Mucosa of gallbladder (tissue), 1 donor: Measurements from ENCODE around the gene TAL1. TPM values are rescaled to one million over a fixed set of nuclear protein-coding genes. Genes with fewer than 3 reads are reported as not detected.

Experiments
- DNase-seq: peaks from one replicate; pipeline ENCODE4 v3.0.0-alpha.2; 2020; ENCODE audit warnings: low spot score
- total RNA-seq: library from RNA; stranded (reverse); gene quantifications from one replicate; pipeline ENCODE4 v1.2.1, GENCODE V29; 2021
- donor health status: DM: no; HTN: no; CAD: no.

Gene TAL1
- total RNA-seq, 1 donor from 2014 or later = 6.0 TPM

GRCh38 chr1:47229886-47230691 is 1.9 kb downstream of the TAL1 start:
- no peak for DNase-seq

- no peak for DNase-seq
These were observed 2.8 kb downstream of the TAL1 start for GRCh38 chr1:47229031-47229885.

DNA sequence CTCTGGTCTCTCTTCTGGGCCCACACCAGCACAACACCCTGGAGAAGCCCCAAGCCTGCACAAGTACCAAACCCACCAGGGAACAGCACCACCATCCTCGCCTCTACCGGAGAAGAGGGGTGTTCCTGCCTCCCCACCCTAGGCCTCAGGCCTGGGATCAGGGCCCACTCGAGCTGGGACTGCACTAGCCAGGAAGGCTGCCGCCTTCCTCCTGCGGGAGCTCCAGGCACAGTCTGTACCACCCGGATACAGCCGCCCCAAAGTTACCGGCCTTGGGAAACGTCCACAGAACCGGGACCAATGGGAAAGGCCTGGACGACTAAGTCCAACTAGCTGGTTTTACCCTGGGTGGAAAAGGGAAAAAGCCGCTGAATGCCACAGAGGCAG is 3.4 kb downstream of the TAL1 start:
- DNase-seq = no peak

DNA sequence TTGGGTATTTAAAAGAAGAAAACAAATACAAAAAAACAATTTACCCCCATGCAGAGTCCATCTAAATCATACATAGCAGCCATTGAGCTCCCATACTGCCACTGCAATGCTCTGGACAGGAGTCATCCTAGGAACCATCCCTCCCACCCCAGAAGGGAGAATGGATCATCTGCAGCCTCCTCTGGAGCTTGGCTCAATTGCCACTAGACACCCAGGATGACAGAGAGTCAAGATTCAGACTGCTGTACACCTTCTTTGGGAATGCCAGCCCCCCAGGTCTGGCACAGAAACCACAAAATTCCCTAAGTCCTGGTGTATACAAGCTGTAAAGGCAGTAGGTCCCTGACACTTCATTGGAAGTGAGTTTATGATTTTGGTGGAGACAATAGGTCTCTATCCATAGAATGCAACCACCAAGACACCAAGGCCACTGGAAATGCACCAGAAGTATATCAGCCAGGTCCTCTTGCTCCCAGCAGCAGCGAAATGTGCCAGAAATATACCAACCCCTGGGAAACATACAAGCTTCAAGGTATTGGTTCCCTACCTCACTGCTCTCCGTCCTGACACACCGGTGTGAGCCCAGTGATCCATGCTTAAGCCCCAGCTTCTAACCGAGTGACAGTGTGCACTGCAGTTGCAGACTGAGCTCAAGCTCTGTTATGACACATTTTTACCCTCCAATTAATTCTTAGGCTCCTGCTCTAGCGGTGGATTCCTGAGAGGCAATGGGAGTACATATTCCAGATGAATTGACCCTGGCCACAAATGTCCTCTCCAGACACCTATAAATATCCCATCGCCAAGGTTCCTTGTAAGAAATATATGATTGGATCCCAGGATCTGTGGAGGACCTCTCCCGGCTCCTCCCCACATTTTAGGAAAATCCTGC is 4.4 kb downstream of the TAL1 start:
- no peak for DNase-seq

DNA sequence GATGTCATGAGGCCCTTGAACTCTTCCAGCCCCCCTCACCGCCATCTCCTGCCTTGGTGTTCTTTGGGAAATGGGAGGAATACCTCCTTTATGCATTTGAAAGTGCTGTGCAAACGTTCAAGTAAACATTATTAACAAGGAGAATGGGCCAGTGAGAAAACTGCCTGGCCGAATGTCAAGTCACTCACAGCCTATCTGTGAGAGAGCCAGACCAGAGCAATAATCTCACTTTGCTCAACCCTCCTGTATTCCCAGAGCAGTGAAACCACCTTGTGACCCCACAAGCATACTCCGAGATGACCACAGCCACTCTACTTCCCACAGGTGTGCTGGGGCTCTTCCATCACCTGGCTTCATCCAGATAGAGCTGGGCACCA is 5.2 kb downstream of the TAL1 start:
- DNase-seq = no peak

DNA sequence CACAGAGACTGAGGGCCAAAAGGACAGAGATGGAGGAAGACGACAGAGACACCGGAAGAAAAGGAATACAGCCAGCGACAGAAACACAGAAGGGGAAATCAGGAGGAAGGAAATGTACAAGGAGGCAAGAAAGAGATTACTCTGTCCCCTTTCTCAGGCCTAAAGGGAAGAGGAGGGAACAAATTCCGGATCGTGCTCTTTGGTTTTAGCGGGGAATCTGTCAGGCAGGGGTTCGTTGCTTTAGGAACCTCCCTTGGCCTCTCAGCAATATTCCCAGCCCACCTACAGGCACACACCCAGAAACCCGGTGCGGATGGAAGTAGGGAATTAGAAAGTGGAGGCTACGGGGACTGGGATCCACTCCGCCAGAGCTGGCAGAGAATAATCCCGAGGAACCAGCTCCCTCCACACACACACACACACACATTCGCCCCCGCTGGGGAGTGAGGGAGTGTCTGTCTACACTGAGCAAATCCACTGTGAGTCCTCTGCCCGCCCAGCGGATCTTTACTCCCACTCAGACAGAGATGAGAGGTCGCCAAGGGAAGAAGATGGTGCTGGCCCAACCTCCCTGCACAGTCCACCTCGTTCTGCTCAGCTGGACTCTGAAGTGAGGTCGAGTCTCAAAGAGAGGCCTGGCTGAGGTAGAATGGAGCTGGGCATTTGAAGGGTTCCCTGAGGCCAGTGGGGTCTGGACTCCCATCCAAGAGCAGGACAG is 5.7 kb downstream of the TAL1 start:
- no peak for DNase-seq

DNA sequence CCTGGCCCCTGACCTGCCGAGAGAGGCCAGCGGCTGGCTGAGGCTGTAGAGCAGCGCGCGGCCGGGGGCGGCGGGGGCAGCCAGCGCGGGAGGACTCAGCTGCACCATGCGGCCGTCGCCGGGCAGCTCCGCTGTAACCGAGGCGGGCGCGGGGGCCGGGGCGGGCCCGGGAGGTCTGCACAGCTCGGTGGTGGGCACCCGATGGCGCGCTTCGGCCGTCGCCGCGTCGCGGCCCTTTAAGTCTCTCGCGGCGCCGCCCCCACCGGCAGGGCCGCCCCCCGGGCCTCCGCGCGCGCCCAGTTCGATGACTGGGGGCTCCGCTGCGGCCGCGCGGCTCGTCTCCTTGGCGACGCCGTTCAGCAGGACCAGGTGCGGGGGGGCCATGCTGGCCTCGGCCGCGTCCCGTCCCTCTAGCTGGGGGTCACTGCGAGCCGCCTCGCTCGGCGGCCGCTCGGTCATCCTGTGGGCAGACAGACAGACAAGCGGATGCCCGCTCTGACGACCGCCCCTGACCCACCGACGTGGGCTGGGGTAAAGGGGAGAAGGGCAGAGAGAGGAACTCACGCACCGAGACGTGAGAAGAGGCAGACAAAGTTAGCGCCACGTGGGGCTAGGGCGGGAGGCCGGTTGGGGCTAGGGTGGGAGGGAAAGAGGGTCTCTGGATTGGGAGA is 6.5 kb downstream of the TAL1 start:
- DNase-seq = no peak

GRCh38 chr1:47224676-47225399 is 7.2 kb downstream of the TAL1 start:
- no peak for DNase-seq

DNA sequence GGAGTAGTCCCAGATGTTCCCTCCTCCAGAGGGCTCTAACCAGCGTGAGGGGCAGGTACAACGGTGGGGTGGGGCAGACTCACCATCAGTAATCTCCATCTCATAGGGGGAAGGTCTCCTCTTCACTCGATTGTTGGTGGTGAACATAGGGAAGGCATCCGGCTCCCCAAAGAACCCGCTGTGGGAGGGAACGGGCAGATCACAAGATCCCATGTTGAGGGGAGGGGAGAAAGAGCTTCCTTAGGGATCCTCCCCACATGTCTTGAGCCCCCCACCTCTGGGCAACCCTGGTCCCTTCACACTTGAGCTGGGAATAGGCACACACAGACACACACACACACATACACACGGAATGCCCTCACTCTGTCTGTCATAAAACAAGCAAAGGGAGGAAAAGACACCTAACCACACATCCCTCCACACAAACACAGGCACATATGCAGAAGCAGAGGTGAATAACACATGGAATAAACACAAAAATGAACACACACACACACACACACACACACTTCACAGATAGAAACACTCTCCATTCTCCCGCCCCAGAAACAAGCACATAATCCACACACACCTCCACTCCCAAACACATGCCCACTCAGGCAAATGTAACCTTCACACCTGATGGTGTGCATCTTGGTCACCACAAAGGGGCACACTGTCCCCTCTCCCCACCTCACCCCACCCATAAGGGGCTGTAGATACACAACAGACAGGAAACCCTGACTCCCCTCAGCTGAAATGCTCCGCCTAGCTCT is 7.9 kb downstream of the TAL1 start:
- DNase-seq = no peak

DNA sequence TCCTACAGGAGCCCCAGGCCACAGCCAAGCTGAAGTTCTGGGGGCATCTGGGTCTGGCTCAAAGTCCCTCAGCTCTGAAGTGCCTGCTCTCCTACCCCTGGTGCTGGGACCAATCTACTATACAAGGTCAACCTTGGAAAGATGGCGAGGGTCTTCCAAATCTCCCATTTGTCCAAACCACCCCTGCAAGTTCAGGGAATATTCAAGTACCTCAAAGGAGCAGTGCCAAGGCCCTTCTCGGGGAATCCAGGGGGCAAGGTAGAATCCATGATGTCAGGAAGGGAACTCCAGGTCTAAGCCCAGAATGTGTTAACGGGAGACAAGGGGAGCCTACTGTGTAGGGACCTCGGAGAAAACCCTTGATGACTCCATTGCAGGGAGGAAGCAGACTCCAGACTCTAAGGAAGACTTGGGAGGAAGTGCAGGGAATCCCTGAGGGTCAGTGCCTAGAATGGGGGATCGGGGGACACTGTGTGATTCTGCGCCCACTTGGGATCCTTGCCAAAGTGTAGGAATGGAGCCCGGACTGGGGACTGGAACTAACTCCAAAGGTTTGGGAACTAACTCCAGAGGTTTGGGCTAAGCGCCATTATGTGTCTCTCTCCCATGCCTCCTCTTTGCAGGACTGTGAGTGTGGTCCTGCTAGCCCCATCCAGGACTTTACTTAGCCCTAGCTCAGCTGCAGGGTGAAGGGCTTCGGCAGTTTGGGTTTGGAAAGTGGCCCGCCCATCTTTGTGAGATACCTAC is 8.7 kb downstream of the TAL1 start:
- no peak for DNase-seq

DNA sequence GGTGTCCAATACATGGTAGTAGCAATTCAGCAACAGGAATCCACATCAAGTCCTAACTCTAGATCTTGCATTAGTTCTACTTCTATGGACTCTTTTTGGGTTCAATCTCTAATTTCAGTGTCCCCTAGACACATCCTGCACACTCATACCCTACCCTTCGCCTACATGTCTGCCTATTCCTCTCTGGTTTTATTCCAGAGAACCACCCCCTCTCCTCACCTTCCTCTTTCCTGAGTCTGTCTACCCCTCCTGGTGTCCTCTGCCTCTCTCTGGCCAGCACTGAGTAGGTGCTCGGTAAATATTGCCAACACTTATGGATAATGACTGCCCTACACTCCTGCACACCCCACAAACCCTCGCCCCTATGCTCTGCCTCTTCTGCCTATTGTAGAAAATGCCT is 9.5 kb downstream of the TAL1 start:
- DNase-seq = no peak

DNA sequence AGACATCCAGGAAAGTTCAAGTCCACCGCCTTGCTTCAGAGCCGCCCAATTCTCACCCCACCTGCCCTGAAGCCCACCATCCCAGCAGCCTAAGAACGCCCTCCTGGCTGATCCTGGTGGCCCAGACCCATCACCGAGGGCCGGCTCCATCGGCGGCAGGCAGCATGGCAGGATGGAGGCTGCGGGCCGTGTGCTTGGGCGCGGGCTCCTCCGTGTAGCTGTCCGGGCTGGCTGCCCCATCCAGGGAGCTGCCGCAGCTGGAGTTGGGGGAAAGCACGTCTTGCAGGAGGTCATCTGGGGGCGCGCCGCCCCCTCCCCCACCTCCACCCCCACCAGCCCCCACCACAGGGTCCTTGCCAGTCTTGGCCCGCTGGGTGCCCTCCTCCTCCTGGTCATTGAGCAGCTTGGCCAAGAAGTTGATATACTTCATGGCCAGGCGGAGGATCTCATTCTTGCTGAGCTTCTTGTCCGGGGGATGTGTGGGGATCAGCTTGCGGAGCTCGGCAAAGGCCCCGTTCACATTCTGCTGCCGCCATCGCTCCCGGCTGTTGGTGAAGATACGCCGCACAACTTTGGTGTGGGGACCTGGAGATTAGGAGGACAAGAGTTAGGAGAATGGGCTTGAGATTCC is 12.3 kb downstream of the TAL1 start:
- DNase-seq = no peak

DNA sequence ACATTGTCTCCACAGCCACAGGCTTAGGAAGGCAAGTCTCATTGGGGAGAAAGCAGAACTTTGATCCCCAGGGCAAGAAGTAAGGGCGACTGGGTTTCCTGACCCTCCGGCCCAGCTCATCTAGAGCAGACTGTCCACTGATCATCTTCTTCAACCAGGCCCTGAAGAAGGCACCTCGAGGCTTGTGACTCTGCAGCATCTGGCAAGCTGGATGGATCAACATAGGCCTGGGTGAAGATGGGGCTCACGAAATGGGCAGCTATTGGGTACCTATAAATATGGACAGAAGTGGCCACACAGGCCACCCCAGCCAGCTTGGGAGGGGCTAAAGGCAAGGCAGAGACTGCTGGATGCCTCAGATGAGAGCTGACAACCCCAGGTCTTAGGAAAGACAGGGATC is 13.0 kb downstream of the TAL1 start:
- DNase-seq = no peak

DNA sequence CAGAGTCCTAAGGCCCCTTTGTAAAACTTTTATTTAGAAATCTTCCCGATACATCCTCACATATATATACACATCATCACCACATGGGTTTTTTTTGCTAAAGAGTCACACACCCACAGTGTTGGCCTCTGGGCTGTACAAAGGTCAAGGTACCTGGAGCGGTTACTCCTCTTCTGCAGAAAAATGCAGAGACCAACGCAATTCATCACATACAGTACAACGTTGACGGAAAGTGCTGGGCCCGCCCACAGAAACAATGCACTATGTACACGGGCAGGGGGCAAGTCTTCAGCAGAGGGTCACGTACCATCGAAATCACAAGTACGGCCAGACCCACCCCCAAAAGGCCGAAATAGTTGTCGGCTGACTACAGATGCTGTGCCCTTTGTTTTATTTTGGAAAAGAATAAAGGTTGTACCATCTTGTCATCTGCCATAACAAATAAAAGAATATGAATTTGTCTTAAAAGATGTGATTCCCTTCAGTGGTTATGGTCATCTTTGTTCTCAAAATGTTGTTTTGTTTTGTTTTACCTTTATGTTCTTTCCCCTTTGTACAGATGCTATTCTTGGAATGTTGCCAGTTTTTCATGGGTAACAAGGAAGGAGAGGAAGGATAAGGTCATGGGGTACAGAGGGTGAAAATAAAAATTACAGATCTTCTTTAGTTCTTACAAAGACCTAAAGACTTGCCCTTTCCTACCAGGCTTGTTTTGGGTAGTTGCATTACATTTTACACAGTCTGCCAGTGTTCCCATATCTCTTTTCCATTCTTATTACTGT is 15.6 kb downstream of the TAL1 start:
- DNase-seq = no peak

GRCh38 chr1:47215713-47216112 is 16.3 kb downstream of the TAL1 start:
- no peak for DNase-seq

DNA sequence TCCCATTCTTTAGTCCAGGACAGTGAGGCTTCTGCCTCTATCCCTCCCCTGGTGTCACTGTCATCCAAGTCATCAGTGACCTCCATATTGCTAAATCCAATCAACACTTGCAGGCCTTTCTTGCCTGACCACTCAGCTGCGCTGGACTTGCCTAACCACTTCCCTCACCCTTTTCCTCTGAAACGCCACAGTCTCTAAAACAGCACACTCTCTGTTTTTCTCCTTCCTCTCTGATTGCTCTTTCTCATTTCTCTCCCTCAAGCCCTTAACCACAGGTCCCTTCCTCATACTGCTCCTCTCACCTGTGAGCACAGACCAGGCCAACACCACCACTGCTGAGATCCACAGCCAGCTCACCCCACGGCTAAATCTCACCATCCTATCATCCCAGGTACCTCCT is 17.5 kb downstream of the TAL1 start:
- no peak for DNase-seq

GRCh38 chr1:47213230-47213963 is 18.6 kb downstream of the TAL1 start:
- no peak for DNase-seq
